GM21786 (cell line): ENCODE data around the gene IL22RA2.

Experiments
- ATAC-seq: cut with Tn5 transposase; IDR thresholded peaks from one replicate; pipeline ENCODE4 v1.9.1; 2021; ENCODE audit not compliant: unreplicated experiment

Gene IL22RA2

GRCh38 chr6:137197684-137198645 lies 24.5 kb upstream of the IL22RA2 start:
- no peak for ATAC-seq

- ATAC-seq: no peak
Measured at GRCh38 chr6:137193256-137194070, 20.0 kb upstream of the IL22RA2 start.

- no peak for ATAC-seq
Measured at GRCh38 chr6:137192821-137193220, 19.4 kb upstream of the IL22RA2 start.

GRCh38 chr6:137191670-137192069 lies 18.2 kb upstream of the IL22RA2 start:
- ATAC-seq: no peak

GRCh38 chr6:137191236-137191635 lies 17.8 kb upstream of the IL22RA2 start:
- ATAC-seq: no peak

DNA sequence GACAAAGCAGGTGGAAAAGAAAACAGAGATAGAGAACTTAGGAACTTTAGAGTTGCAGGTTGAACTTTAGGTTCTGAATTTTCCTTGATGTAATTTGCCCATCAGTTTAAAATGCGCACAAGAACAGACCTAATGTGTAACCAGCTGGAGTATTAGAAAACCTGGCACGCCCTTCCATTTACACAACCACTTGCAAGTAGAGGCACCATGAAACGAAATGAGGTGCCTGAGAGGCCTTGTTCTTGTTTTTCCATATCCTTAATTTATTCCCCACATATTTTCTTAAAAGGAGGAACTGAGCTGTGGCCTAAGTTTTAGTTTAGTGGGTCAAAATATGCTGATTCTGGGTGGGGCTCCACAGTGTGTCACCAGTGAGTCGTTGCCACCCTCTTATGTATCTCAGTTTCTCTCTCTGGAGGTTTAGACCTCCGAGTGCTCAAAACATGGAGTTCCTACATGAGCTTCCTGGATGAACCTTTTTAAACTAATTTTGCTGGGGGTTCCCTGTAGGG lies 17.2 kb upstream of the IL22RA2 start:
- ATAC-seq: no peak

DNA sequence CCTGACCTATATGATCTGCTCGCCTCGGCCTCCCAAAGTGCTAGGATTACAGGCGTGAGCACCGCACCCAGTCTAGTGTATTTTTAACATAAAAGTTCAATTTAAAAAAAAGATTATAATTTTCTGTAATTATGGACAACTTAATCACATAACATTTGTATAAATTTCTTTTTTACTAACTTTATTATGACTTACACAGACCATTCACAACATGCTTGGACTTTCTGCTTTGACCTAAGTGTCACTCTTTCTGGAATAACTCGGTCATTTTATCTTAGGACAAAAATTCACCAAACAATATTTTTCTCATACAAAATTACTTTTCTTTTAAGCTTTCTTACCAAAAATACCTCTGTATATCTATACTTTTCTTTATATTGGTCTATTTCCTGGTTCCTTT lies 15.4 kb upstream of the IL22RA2 start:
- no peak for ATAC-seq

- ATAC-seq: no peak
Measured at GRCh38 chr6:137185290-137185689, 11.8 kb upstream of the IL22RA2 start.

DNA sequence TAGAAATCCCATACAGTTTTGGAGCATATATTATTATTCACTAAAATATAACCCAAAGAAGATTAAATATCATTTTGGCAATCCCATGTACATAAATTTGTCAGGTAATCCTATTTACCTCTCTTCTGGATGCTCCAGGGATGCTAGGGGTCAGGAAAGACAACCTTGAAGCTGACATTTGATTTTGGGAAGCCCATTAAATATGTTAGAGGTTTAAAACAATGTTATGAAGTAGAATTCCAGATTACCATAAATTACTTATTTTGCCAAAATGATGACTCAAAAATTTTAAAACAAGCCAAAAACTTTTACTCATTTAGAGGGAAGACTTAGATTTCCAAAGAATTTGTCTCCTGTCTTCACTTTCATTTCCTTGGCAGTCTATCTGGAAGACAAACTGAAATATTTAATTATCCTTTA lies 9.2 kb upstream of the IL22RA2 start:
- no peak for ATAC-seq

GRCh38 chr6:137181891-137182653 lies 8.6 kb upstream of the IL22RA2 start:
- ATAC-seq: no peak

DNA sequence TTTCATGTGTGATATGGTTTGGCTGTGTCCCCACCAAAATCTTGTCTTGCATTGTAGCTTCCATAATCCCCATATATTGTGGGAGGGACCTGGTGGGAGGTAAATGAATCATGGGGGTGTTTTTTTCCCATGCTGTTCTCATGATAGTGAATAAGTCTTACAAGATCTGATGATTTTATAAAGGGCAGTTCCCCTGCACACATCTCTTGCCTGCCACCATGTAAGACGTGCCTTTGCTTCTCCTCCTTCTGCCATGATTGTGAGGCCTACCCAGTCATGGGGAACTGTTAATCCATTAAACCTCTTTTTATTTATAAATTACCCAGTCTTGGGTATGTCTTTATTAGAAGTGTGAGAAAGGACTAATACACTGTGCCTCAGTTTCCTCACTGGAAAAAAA lies 4.2 kb upstream of the IL22RA2 start:
- ATAC-seq: no peak

GRCh38 chr6:137176729-137177128 lies 3.3 kb upstream of the IL22RA2 start:
- no peak for ATAC-seq

DNA sequence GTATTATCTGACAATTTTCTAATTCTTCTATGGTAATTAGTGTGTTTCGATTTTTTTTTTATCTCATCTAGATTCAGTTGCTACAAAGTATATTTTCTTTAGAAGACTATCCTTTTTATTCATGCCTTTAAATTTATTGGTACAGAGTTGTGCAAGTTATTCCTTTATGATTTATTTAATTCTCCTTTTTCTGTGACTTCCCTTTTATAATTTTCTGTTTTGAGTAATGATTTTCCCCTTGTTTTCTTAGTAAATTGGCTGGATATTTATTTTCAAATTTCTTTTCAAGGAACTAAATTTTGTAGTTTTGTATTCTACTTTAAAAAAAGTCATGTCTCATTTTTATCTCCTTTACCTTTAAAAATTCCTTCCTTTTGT lies 2.4 kb upstream of the IL22RA2 start:
- no peak for ATAC-seq

- no peak for ATAC-seq
Measured at GRCh38 chr6:137175157-137175867, 1.9 kb upstream of the IL22RA2 start.

GRCh38 chr6:137172734-137173431 lies 561 bp downstream of the IL22RA2 start:
- no peak for ATAC-seq

- no peak for ATAC-seq
Measured at GRCh38 chr6:137171824-137172733, 1.4 kb downstream of the IL22RA2 start.

- ATAC-seq: no peak
Measured at GRCh38 chr6:137171053-137171374, 2.4 kb downstream of the IL22RA2 start.

DNA sequence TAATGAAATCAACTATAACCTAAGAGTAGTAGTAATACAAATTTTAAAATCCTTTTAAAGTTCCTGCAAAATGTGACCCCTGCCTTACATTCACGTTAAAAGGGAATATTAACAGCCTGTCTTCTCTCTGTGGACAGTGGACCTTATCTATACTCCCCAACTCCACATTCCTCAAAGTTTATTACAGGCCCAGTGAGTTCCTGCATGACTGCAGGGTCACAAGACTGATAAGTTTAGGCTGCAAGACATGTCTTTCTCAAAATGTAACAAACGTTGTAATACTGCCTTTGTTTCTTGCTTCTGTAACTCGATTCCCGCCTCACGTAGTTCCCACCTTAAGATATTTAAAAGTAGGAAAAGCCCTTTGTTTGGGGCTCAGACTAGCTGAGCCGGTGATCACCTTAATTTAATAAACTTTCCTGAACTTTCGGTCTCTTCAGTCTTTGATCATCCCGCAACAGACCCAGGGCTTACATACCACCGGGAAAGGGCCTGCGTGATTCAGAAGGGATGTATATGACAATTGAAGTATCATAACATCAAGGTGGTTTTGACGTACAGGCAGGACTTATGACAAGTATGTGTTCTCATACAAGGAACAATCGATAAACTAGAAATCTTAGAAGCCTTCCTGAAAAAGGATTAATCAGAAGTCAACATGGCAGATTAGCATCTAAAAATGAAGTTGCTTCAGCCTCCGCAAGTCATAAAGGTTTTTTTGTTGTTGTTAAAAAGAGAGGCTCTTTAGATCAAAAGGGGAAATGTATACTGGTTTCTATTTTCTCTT lies 3.0 kb downstream of the IL22RA2 start:
- no peak for ATAC-seq
